ENCODE data around the gene CTBP2.

DNA sequence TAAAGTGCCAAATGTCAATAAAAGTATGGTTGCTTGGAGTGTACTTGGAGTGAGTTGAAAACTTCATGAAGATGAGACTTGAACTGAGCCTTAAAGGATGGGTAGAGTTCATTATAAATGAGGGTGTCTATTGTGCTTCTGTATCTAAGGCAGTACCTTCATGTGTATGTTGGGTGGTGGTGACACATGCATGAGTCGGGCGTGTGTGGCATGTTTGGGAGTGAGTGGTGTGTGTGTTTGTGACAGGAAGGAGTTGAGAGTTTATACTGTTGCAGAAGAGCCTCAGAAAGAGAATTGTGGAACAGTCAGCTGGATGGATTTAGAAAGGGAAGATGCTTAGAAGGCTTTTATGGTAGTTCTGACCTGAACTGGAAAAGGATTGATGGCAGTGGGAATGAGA is 224.4 kb downstream of the CTBP2 start:
- no peak for TF ChIP-seq POLR2AphosphoS5 (IDR thresholded peaks at IDR 0.05)
- TF ChIP-seq, protein P1, sequence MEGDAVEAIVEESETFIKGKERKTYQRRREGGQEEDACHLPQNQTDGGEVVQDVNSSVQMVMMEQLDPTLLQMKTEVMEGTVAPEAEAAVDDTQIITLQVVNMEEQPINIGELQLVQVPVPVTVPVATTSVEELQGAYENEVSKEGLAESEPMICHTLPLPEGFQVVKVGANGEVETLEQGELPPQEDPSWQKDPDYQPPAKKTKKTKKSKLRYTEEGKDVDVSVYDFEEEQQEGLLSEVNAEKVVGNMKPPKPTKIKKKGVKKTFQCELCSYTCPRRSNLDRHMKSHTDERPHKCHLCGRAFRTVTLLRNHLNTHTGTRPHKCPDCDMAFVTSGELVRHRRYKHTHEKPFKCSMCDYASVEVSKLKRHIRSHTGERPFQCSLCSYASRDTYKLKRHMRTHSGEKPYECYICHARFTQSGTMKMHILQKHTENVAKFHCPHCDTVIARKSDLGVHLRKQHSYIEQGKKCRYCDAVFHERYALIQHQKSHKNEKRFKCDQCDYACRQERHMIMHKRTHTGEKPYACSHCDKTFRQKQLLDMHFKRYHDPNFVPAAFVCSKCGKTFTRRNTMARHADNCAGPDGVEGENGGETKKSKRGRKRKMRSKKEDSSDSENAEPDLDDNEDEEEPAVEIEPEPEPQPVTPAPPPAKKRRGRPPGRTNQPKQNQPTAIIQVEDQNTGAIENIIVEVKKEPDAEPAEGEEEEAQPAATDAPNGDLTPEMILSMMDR (IDR thresholded peaks at IDR 0.05) = no peak

All from gastroesophageal sphincter (tissue), 3 donors.